Brain microvascular endothelial cell (primary cell): Measurements from ENCODE around the gene SLC2A9.
A peak's percentile ranks its signal among the peaks of the same experiment; 100 is the strongest.

Source experiments
- DNase-seq: peaks from one replicate; pipeline ENCODE4 v3.0.0-alpha.2; 2020
- H3K27ac ChIP-seq: fragments of 250-450 bp; sonication (Bioruptor Pico); 2 replicates; pipeline ENCODE4 v1.5.1; 2020; ENCODE audit warnings: mild to moderate bottlenecking, moderate library complexity
- H3K27me3 ChIP-seq: fragments of 250-450 bp; sonication (Bioruptor Pico); replicated peaks from 2 replicates; pipeline ENCODE4 v1.5.1; 2020; ENCODE audit warnings: mild to moderate bottlenecking
- H3K36me3 ChIP-seq: fragments of 250-450 bp; sonication (Bioruptor Pico); replicated peaks from 2 replicates; pipeline ENCODE4 v1.5.1; 2020; ENCODE audit warnings: mild to moderate bottlenecking
- H3K4me3 ChIP-seq: 2 replicates; pipeline ENCODE4 v1.5.1; 2011; ENCODE audit warnings: low read depth, mild to moderate bottlenecking, control low read depth, low read length, moderate library complexity
- CTCF ChIP-seq: IDR thresholded peaks from 2 replicates; pipeline ENCODE4 v1.5.1; 2011; ENCODE audit warnings: low read depth, mild to moderate bottlenecking, moderate library complexity, low read length, control low read depth, inconsistent platforms; ENCODE audit errors: missing control alignments
- in situ Hi-C: cut with HindIII; loops from 2 replicates; pipeline ENCODE4 v1.10.0; 2017; ENCODE audit warnings: low sequenced_read_pairs, low pct_ligation_motif_present

Gene SLC2A9

GRCh38 chr4:9889306-9889705 lies 132.0 kb downstream of the SLC2A9 start:
- Histone ChIP-seq H3K27ac (no peak overlapping the region), H3K4me3 (no peak overlapping the region), H3K27me3 (no peaks in the 10 kb centered on the region), H3K36me3 (no peaks in the 10 kb centered on the region)
- DNase-seq = no peak
- in situ Hi-C loops = no loop called here
- TF ChIP-seq CTCF = no peak

- no peaks in the 10 kb centered on the region for H3K36me3 ChIP-seq
- no peak for DNase-seq
- in situ Hi-C loops = no loop called here
Measured at GRCh38 chr4:9885958-9886357, 135.3 kb downstream of the SLC2A9 start.

DNA sequence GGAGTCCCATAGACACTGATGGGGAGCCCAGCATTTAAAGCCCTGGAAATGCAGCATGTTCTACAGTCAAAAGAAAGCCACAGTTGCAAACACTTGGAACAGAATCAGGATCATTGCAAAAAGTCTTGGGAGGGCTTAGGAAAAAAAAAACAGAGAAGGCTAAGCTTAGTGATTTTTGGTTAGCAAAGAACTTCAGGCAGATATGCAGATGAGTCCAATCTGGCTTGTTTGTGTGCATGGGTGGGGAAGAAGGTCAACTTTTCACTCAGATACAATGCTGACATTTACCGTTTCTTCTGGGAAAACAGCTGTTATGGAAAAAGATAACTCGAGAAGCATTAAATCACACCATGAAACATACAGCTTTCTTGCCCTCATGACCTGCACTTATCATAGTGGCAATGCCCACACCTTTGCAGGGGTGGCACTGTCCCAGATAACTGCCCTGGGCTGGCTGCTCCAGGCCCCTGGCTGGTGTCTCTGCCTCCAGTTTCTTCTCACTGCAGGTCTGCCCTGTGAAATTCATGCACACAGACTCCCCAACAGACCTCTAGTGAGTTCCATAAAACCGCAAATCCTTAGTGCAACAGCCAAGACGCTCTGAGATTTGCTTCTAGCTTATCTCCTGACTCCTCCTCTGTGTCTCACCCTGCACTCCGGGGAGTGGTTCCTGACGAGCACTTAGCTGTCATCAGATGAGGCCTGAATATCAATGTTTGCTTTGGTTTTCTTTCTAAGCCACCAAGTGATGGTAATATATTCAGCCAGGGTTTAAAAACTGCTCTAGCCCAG lies 140.7 kb downstream of the SLC2A9 start:
- Histone ChIP-seq H3K27ac (no peak overlapping the region), H3K4me3 (no peak overlapping the region), H3K27me3 (no peaks in the 10 kb centered on the region), H3K36me3 (no peaks in the 10 kb centered on the region)
- in situ Hi-C loops = no loop called here
- TF ChIP-seq CTCF = no peak
- DNase-seq = peak; percentile 17

More at GRCh38 chr4:9885958-9886357, 135.3 kb downstream of the SLC2A9 start:
- H3K27me3 ChIP-seq = no peaks in the 10 kb centered on the region
- H3K27ac ChIP-seq = no peak overlapping the region
- TF ChIP-seq CTCF = no peak
- no peak overlapping the region for H3K4me3 ChIP-seq

GRCh38 chr4:9877123-9877522 lies 144.2 kb downstream of the SLC2A9 start:
- no peak for DNase-seq
- Histone ChIP-seq H3K36me3 (no peaks in the 10 kb centered on the region), H3K27ac (no peak overlapping the region), H3K27me3 (no peaks in the 10 kb centered on the region), H3K4me3 (no peak overlapping the region)
- TF ChIP-seq CTCF = no peak
- in situ Hi-C loops = no loop called here

DNA sequence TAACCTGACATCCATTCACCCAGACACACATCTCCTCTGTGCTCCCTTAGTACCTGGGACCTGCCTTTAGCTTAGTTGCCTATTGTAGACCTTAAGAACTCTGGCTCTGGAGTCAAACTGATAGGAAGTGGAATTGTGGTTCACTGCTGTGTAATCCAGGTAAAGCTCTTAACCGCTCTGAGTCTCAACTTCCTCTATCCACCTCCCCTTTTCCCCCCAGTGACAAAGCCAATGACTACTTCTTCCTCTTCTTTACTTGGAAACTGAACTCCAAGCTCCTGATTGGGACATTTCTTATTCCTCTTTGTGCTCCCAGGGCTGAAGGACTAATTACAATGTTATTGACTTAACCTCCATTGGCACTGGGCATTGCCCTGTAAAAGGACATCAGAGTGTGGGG lies 145.8 kb downstream of the SLC2A9 start:
- in situ Hi-C loops = no loop called here
- H3K27me3 ChIP-seq = no peaks in the 10 kb centered on the region
- TF ChIP-seq CTCF = no peak
- no peak overlapping the region for H3K4me3 ChIP-seq
- no peaks in the 10 kb centered on the region for H3K36me3 ChIP-seq
- H3K27ac ChIP-seq = no peak overlapping the region
- no peak for DNase-seq

GRCh38 chr4:9874385-9874784 lies 146.9 kb downstream of the SLC2A9 start:
- no peak for DNase-seq
- H3K27me3 ChIP-seq = no peaks in the 10 kb centered on the region
- no peak overlapping the region for H3K4me3 ChIP-seq
- H3K36me3 ChIP-seq = no peaks in the 10 kb centered on the region
- no peak for TF ChIP-seq CTCF
- no peak overlapping the region for H3K27ac ChIP-seq
- in situ Hi-C loops = no loop called here
